HG03175 (cell line): ENCODE data around the gene CDC42EP4.

Experiments used
- ATAC-seq: cut with Tn5 transposase; IDR thresholded peaks from one replicate; pipeline ENCODE4 v1.9.1; 2021; ENCODE audit warnings: mild to moderate bottlenecking, moderate library complexity; ENCODE audit not compliant: unreplicated experiment

Gene CDC42EP4

DNA sequence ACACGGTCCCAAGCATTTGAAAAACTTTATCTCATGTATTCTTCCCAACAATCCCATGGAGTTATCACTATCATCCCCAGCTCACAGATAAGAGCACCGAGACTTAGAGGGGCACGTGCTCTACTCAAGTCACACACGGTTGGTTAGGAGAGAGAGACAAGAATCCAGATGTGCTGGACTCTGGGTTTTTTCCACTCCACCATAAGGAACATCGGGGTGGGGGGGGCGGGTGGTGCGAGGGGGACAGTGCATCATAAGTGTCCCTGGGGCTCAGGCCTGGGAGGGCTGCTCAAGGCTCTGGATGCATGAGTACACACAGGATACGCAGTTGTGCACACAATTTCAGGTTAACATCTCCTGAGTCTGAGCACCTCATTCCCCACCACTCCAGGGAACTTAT, 7.4 kb downstream of the CDC42EP4 start:
- no peak for ATAC-seq

DNA sequence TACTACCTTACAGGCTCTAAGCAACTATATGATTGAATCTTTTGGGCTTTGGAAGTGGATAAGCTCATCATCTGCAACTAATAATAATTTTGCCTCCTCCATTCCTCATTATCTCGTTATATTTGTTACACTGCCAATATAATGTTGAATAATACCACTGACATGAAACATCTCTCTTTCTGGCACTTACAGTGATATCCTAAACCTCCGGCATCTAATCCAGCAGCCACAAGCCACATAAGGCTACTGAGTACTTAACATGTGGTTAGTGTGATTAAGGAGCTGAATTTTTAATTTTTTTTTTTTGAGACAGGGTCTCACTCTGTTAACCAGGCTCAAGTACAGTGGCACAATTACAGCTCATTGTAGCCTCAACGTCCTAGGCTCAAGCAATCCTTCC, 9.6 kb downstream of the CDC42EP4 start:
- no peak for ATAC-seq

DNA sequence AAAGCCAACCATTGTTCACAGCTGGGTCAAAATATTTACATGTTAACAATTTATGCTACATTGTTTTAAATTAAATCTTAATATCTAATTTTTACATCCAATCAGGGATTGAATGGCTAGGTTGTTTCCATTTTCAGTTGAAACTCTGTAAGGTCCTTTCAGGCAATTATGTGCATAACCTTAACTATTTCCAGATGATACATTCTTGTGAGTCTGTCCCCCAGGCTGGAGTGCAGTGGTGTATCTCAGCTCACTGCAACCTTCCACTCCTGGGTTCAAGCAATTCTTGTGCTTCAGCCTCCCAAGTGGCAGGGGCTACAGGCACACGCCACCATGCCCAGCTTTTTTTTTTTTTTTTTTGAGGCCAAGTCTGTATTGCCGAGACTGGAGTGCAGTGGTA, 10.4 kb downstream of the CDC42EP4 start:
- ATAC-seq: no peak

DNA sequence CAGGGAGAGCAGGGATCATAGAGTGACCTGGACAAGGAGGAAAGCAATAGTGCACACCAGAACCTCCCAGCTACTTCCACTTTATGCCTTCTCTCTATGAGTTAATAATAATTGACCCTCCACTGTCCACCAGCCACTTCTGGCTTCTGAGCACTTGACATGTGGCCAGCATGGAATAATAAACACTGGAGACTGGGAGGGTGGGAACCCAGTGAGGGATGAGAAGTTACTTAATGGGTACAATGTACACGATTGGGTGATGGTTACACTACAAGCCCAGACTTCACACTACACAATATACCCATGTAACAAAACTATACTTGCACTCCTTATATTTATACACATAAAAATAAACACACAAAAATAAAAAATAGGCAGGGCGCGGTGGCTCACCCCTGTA, 11.4 kb downstream of the CDC42EP4 start:
- no peak for ATAC-seq

DNA sequence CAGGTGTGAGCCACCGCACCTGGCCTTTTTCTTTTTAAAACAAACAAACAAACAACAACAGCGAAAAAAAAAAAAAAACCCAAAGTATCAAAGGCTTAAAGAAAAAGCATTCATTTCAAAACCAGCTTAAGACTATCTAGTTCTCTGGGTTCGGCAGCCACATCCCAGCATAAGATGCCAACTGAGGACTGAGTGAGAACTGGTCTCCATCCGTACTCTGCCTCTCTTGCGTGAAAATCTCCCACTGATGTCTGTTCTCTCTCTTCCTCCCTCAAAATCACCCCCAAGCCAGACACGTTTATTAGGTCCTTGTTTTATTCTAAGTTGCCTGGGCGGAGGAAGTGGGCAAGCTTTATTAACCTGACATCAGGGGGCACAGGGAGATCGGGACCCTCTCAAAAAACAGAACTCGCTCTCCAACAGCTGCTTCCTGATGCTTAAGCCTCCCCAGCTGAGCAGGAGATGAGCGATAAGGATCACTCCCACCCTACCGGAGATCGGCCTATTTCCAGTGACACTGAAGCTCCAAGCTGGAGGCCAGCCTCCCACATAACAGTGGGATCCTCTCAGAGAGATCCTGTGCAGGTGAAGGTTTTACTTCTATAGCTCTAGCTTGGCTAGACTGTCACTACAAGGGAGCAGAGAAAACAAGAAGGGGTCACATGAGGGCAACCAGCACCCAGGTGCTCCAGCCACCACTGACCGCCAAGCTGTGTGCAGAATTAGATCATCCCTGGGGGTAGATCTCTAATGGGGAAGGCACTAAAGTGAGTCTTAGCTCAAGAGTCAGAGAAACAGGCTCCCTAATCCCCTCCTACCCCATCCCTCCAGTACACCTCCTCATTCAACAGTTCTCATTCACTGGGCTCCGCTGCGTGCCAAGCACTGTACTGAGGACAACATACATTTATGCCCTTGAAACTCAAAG, 13.6 kb downstream of the CDC42EP4 start:
- ATAC-seq: no peak

GRCh38 chr17:73293480-73293911, 18.3 kb downstream of the CDC42EP4 start:
- no peak for ATAC-seq

DNA sequence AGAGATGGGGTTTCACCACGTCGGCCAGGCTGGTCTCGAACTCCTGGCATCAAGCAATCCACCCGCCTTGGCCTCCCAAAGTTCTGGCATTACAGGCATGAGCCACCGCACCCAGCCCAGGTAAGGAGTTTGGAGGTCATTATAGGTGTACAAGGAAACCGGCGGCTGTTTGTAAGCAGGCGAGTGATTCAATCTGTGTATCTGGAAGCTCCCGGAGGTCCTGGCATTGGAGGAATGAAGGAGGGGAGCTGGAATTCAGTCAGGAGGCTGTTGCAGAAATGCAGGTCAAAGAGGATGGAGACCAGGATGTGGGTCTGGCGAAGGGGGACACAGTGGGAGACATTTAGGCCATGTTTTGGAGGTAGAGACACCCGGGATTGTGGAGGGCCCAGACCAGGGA, 18.8 kb downstream of the CDC42EP4 start:
- ATAC-seq: no peak

DNA sequence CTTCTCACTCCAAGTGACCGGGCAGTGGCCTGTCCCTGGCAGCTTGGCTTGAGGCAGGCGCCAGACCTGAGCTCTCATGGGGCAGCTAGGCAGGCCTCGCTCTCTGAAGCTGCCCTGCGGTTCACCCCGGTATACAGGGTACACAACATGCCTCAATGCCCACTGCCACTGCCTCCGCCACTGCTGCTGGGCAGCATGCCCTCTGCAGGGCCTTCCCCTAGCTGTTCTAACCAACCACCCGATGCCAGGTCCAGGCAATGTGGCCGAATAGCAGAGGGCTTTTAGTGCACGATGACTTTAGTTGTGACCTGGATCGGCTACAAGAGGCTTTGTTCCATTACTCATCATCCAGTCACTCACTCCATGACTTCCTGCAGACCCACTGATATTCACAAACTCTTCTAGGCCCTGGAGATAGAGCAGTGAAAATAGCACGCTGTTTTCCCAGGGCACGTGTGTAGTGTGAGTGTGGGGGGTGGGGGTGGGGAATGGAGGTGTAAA, 19.7 kb downstream of the CDC42EP4 start:
- ATAC-seq: no peak

DNA sequence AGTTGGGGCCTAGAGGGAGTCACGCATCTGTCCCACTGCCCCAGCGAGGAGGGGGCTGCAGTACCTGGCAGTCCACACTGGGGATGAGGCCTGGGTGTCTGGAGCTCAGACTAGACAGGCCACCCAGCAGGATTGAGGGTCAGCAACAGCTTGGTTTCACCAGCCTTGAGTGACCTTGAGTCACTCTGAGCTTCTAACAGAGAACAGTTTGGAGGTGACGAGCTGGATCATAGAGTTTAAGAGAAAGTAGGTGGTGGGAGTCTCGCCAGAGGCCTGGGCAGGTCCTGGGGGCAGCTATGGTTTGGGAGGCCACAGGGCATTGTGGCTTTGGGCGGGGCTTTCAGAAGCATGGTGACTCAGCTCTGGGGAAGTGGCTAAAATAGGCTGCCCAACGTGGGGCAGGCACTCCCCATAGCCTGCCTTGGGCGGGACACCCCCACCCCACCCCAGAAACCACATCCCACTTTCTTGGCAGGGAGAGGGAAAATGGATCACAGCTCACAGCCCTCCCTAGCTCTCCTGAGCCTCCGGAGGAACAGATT, 20.5 kb downstream of the CDC42EP4 start:
- ATAC-seq: peak; percentile 88

- ATAC-seq: peak; percentile 51
These were observed 21.2 kb downstream of the CDC42EP4 start for GRCh38 chr17:73290399-73291259.

GRCh38 chr17:73289549-73290254, 22.1 kb downstream of the CDC42EP4 start:
- no peak for ATAC-seq

- no peak for ATAC-seq
These were observed 23.1 kb downstream of the CDC42EP4 start for GRCh38 chr17:73288534-73289302.

DNA sequence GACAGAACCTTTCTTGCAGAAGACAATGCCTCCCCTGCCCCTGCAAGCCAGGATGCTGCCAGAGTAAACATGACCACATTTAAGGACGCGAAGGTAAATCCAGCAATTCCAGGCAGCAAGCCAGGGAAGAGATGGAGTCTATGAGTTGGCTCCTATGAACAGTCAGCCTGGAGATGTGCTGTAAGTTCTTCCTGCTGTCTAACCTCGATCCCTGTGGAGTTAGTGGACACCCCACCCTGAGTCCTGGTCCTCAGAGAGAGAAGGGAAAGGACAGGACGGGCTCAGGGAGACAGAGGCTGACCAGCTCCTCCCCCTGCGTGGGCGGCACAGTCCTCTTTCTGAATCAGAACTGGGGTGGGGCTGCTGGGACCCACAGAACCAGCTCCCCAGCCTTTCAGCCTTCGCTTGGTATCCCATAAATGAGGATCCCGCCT, 24.9 kb downstream of the CDC42EP4 start:
- no peak for ATAC-seq

DNA sequence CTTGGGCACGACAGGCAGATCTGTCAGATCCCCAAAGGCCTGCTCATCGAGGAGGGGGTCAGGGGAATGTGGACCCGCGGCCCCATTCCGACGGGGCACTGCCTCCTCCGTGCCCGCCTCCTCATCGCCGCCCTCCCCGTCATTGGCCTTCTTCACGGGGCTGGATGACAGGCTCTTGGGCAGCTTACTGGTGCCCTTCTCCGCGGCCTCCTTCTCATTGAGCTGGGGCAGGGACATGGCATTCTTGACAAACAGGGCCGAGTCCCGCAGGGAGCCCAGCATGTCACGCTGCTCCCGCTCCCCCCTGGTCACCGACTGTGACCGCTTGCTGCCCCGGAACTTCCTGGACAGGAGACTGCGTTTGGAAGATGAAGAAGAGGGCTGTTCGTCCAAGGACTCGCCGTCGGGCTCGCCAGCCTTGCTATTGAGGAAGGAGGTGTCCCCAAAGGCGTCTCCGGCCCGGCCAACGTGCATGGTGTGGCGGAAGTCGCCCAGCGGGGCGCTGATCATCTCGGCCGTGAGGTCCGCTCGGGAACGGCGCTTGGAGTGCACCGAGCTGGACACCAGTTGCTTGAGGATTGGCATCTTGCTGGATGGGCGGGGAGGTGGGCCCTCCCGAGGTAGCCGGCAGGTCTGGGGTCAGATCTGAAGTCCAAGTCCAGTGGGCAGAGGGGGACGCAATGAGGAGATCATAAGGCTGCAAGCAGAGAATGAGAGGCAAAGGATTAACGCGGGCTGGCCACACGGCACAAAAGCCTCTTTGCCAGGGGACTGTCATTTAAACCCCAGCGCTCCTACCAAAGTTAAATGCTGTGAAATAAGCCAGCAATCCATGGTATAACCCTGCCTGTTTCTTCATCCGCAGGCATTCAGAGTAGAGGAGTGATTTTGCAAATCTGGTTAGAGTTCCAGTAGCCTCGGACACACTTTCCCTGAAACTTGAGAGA, 25.6 kb downstream of the CDC42EP4 start:
- ATAC-seq: no peak

- ATAC-seq: no peak
These were observed 26.2 kb downstream of the CDC42EP4 start for GRCh38 chr17:73285603-73285908.

- no peak for ATAC-seq
These were observed 26.7 kb downstream of the CDC42EP4 start for GRCh38 chr17:73284906-73285602.

DNA sequence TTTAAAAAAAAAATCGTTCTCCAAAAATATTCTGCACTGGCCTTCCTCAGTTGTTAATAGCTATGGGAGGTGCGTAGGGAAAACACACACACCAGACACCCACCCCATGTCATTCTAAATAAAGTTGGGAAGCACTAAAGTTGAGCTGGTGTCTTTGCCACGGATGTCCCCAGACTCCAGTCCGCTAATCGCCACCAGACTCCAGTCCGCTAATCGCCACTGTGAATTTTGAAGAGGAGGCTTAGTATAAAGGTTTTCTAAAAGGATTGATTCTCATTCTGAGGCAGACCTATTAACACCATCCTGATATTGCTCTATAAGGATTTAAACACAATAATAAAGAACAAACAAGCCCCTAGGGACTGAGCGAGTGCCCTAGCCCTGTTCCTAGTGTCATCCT, 27.4 kb downstream of the CDC42EP4 start:
- no peak for ATAC-seq

DNA sequence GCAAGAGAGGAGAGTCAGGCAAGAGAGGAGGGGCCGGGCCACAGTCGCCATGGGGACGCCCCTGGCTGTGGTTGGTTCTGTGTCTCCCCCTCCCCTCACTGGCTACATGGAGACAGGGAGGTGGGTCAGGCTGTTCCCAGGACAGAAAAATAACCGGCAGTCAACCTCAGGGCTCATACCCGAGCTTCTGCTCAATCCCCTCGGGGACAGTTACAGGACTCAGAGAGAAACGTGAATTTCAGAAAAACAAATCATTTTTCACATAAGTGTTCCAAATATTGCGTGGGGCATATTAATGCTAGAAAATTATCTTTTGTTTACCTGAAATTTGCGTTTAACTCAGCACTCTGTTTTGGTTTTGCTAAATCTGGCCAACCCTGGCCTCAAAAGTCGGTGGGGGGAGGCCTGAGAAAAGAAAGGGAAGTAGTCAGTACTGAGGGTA, 27.9 kb downstream of the CDC42EP4 start:
- ATAC-seq: no peak
